ENCODE data around the gene SLC25A47. TPM values are rescaled to one million over a fixed set of nuclear protein-coding genes. Genes with fewer than 3 reads are reported as not detected.

Gene SLC25A47
- total and polyA plus RNA-seq, 2 donors (not counting 3 experiments of a cell fraction or from before 2014, with no cell fraction given) = not detected

GRCh38 chr14:100290607-100291304, 32.4 kb upstream of the SLC25A47 start:
- Histone ChIP-seq H3K27ac (ENCODE audit: insufficient read depth, low read depth, low read length) (no peak overlapping the region), H3K79me2 (ENCODE audit: control insufficient read depth, insufficient read depth, low read length) (no peaks in the 10 kb centered on the region), H3K9me3 (replicated peaks; ENCODE audit: control insufficient read depth, insufficient read depth, low read length) (no peaks in the 10 kb centered on the region), H4K20me1 (replicated peaks; ENCODE audit: control insufficient read depth, extremely low read depth, insufficient read depth, low read length) (no peaks in the 10 kb centered on the region), H3K27me3 (ENCODE audit: control insufficient read depth in 2 of 2, insufficient read depth in 2 of 2, low read length in 2 of 2) (no peaks in the 10 kb centered on the region), H3K4me1 (ENCODE audit: control insufficient read depth, extremely low read depth, insufficient read depth, low read length) (no peaks in the 10 kb centered on the region), H3K9me1 (replicated peaks; ENCODE audit: control insufficient read depth, extremely low read depth, insufficient read depth, low read length) (no peaks in the 10 kb centered on the region), H3K4me2 (ENCODE audit: insufficient read depth, low read length) (no peak overlapping the region), H2AFZ (ENCODE audit: low read depth, low read length) (no peak overlapping the region), H3K4me3 (replicated peaks in 1 of 3; ENCODE audit: insufficient read depth in 1 of 3, low read depth in 1 of 3, low read length in 3 of 3) (no peak overlapping the region), H3K36me3 (ENCODE audit: control insufficient read depth in 2 of 2, extremely low read depth in 1 of 2, insufficient read depth in 2 of 2, low read length in 2 of 2) (peaks cover 0 to 33% of the 10 kb centered on the region in 2 experiments), H3K9ac (replicated peaks; ENCODE audit: extremely low read depth, insufficient read depth, low read length) (no peak overlapping the region)
- ChIA-PET CTCF (interaction anchor here (1.2 kb wide), 1 partner anchor 13 kb away, joined by 4 read pairs; no protein-coding TSS in a partner anchor), POLR2A (no interaction called here)
- dilution Hi-C loops (cut with MboI; ENCODE audit: extremely low pct_ligation_motif_present, low sequenced_read_pairs) (no loop called here), intact Hi-C loops (cut with micrococcal nuclease) (no loop called here)
- no TSS peak for BruUV-seq (replicated peaks)
- no peak for FAIRE-seq
- TF ChIP-seq POLR2A (IDR thresholded peaks at IDR 0.05; ENCODE audit: low read depth, low read length) (no peak), POLR2AphosphoS5 (IDR thresholded peaks at IDR 0.05; ENCODE audit: insufficient read depth, low read depth, low read length) (no peak), EZH2 (IDR thresholded peaks at IDR 0.05; ENCODE audit: borderline replicate concordance, low read depth, low read length, severe bottlenecking) (no peak), FOS (IDR thresholded peaks at IDR 0.05; ENCODE audit: borderline replicate concordance, insufficient read depth, low read length) (no peak), JUN (IDR thresholded peaks at IDR 0.05; ENCODE audit: borderline replicate concordance, insufficient read depth, insufficient read length, low read depth) (no peak), MYC (IDR thresholded peaks at IDR 0.05; ENCODE audit: low read depth, low read length) (no peak), CTCF (IDR thresholded peaks at IDR 0.05; ENCODE audit: extremely low read depth in 1 of 2, insufficient read depth in 1 of 2, low read depth in 1 of 2, low read length in 2 of 2) (no peak), GATA2 (IDR thresholded peaks at IDR 0.05; ENCODE audit: insufficient read depth, insufficient read length, low read depth, low read length) (no peak), MAX (IDR thresholded peaks at IDR 0.05; ENCODE audit: insufficient read depth, insufficient read length) (no peak)
- DNase-seq (ENCODE audit: low read depth, low spot score) = no peak
